ENCODE measurements around the gene MAFG. TPM values are rescaled to one million over a fixed set of nuclear protein-coding genes. Genes with fewer than 3 reads are reported as not detected.

The MAFG gene
- total and polyA plus RNA-seq, 9 of the 15 experiments (the other 6 are each of a cell fraction or from before 2014, with no cell fraction given): 1.1 to 58.1 (median 24.9) TPM

DNA sequence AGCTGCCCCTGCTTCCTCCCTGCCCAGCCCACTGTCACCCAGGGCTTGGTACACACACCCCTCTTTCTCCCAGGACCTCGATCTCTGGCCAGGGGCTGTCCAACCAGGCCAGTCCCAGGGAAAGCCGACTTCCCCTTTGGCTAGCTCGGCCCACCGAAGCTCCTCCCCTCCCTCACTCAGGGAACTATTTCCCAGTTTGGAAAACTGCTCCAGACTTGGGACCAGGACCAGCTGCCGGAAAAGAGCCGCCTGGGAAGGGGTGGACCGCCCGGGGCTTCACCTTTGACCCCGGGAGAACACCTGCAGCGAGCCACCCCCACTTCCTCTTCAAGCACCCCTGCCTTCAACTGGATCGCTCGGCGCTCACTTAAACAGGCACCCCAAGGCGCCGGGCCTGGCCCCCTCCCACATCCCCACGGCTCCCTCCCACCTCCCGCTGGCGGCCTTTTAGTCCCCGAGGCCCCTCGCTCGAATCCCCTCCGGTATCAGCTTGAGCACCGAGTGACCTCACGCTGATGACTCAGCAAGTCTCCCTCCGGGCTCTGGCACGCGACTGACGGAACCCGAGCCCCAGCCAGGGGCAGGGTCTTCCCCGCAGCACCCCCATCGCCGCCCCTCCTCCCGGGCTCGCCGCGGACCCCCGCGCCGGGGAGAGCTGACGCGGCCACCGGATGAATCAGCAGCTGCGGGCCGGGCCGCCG, 934 bp downstream of the MAFG start (continued):
- peak; percentile 86 for TF ChIP-seq BACH1 (tag; IDR thresholded peaks at IDR 0.05)
- TF ChIP-seq ZNF316 (IDR thresholded peaks at IDR 0.05): peak; percentile 99
- TF ChIP-seq EP400 (IDR thresholded peaks at IDR 0.05): peak; percentile 85
- TF ChIP-seq, protein P1, sequence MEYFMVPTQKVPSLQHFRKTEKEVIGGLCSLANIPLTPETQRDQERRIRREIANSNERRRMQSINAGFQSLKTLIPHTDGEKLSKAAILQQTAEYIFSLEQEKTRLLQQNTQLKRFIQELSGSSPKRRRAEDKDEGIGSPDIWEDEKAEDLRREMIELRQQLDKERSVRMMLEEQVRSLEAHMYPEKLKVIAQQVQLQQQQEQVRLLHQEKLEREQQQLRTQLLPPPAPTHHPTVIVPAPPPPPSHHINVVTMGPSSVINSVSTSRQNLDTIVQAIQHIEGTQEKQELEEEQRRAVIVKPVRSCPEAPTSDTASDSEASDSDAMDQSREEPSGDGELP (CRISPR knock-in tag; IDR thresholded peaks at IDR 0.05; ENCODE audit: borderline replicate concordance): peak; percentile 68; the same call in 1 of the 2 replicates
- TF ChIP-seq MAFK (IDR thresholded peaks at IDR 0.05; ENCODE audit: low read length): peak; percentile 92
- 0 out of 2 replicates have a peak, but pooled peaks have one; percentile 11 for TF ChIP-seq CC2D1A (IDR thresholded peaks at IDR 0.05)
- TF ChIP-seq MTA1 (IDR thresholded peaks at IDR 0.05; ENCODE audit: borderline replicate concordance): peak; percentile 60
- TF ChIP-seq, protein P2, sequence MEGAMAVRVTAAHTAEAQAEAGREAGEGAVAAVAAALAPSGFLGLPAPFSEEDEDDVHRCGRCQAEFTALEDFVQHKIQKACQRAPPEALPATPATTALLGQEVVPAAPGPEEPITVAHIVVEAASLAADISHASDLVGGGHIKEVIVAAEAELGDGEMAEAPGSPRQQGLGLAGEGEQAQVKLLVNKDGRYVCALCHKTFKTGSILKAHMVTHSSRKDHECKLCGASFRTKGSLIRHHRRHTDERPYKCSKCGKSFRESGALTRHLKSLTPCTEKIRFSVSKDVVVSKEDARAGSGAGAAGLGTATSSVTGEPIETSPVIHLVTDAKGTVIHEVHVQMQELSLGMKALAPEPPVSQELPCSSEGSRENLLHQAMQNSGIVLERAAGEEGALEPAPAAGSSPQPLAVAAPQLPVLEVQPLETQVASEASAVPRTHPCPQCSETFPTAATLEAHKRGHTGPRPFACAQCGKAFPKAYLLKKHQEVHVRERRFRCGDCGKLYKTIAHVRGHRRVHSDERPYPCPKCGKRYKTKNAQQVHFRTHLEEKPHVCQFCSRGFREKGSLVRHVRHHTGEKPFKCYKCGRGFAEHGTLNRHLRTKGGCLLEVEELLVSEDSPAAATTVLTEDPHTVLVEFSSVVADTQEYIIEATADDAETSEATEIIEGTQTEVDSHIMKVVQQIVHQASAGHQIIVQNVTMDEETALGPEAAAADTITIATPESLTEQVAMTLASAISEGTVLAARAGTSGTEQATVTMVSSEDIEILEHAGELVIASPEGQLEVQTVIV (CRISPR knock-in tag; IDR thresholded peaks at IDR 0.05; ENCODE audit: borderline replicate concordance): no peak
- peak in 1 of 2 experiments; percentile 6; a peak in 2 of 4 replicates for TF ChIP-seq TBL1XR1 (IDR thresholded peaks at IDR 0.05; ENCODE audit: low read length in 2 of 2)
- no peak for TF ChIP-seq NCOA6 (IDR thresholded peaks at IDR 0.05)
- TF ChIP-seq MTA3 (IDR thresholded peaks at IDR 0.05; ENCODE audit: borderline replicate concordance): 0 out of 2 replicates have a peak, but pooled peaks have one; percentile 48
- no peak for TF ChIP-seq ZBED1 (IDR thresholded peaks at IDR 0.05)
- TF ChIP-seq, protein P3, sequence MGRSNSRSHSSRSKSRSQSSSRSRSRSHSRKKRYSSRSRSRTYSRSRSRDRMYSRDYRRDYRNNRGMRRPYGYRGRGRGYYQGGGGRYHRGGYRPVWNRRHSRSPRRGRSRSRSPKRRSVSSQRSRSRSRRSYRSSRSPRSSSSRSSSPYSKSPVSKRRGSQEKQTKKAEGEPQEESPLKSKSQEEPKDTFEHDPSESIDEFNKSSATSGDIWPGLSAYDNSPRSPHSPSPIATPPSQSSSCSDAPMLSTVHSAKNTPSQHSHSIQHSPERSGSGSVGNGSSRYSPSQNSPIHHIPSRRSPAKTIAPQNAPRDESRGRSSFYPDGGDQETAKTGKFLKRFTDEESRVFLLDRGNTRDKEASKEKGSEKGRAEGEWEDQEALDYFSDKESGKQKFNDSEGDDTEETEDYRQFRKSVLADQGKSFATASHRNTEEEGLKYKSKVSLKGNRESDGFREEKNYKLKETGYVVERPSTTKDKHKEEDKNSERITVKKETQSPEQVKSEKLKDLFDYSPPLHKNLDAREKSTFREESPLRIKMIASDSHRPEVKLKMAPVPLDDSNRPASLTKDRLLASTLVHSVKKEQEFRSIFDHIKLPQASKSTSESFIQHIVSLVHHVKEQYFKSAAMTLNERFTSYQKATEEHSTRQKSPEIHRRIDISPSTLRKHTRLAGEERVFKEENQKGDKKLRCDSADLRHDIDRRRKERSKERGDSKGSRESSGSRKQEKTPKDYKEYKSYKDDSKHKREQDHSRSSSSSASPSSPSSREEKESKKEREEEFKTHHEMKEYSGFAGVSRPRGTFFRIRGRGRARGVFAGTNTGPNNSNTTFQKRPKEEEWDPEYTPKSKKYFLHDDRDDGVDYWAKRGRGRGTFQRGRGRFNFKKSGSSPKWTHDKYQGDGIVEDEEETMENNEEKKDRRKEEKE (IDR thresholded peaks at IDR 0.05; ENCODE audit: borderline replicate concordance in 1 of 2, control insufficient read depth in 1 of 2, low read depth in 2 of 2, low read length in 1 of 2): no peak
- TF ChIP-seq ESRRA (IDR thresholded peaks at IDR 0.05; ENCODE audit: borderline replicate concordance, low read depth): no peak
- TF ChIP-seq ZNF584 (CRISPR knock-in tag; IDR thresholded peaks at IDR 0.05; ENCODE audit: low read depth): no peak
- TF ChIP-seq LEF1 (IDR thresholded peaks at IDR 0.05): 0 out of 2 replicates have a peak, but pooled peaks have one; percentile 25
- peak; percentile 69; the same call in 1 of the 2 replicates for TF ChIP-seq POLR2G (IDR thresholded peaks at IDR 0.05; ENCODE audit: low read depth, low read length)
- TF ChIP-seq, protein P4, sequence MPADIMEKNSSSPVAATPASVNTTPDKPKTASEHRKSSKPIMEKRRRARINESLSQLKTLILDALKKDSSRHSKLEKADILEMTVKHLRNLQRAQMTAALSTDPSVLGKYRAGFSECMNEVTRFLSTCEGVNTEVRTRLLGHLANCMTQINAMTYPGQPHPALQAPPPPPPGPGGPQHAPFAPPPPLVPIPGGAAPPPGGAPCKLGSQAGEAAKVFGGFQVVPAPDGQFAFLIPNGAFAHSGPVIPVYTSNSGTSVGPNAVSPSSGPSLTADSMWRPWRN (IDR thresholded peaks at IDR 0.05; ENCODE audit: low read depth): peak; percentile 64
- peak; percentile 39 for TF ChIP-seq TBP (optimal IDR thresholded peaks at IDR 0.05; ENCODE audit: low read depth, low read length)
- peak; percentile 96 for TF ChIP-seq BHLHE40 (IDR thresholded peaks at IDR 0.05; ENCODE audit: low read length)
- 0 out of 2 replicates have a peak, but pooled peaks have one; percentile 23 for TF ChIP-seq ETV1 (tag; conservative IDR thresholded peaks at IDR 0.05; ENCODE audit: low read depth)
- TF ChIP-seq PHF8 (IDR thresholded peaks at IDR 0.05; ENCODE audit: borderline replicate concordance, low read length): peak; percentile 37; the same call in 1 of the 2 replicates
